ENCODE results near the gene GLG1.

DNA sequence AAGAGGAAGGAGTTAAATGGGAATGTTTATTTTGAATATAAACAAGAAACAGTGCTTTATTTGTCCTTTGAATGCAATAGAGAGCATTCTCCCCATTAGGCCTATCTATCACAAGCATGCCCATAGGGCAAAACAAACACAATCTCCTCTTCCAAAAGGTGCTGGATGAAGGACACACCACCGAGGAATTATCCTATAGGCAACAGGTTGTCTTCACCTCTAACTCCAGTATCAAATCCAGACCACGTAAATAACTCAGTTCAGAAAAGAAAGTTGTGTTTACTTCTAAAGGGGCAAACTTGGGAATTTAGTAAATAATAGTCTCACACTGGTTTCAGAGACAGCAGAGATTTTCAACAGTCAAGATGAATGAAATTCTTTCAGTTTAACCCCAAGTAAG is 101.9 kb downstream of the GLG1 start:
- no peak for TF ChIP-seq YY1 (IDR thresholded peaks at IDR 0.05; ENCODE audit: low read depth)
- TF ChIP-seq CREB1 (IDR thresholded peaks at IDR 0.05; ENCODE audit: low read depth): no peak
- no peak for TF ChIP-seq EP300 (IDR thresholded peaks at IDR 0.05; ENCODE audit: borderline replicate concordance)
- TF ChIP-seq, protein P1, sequence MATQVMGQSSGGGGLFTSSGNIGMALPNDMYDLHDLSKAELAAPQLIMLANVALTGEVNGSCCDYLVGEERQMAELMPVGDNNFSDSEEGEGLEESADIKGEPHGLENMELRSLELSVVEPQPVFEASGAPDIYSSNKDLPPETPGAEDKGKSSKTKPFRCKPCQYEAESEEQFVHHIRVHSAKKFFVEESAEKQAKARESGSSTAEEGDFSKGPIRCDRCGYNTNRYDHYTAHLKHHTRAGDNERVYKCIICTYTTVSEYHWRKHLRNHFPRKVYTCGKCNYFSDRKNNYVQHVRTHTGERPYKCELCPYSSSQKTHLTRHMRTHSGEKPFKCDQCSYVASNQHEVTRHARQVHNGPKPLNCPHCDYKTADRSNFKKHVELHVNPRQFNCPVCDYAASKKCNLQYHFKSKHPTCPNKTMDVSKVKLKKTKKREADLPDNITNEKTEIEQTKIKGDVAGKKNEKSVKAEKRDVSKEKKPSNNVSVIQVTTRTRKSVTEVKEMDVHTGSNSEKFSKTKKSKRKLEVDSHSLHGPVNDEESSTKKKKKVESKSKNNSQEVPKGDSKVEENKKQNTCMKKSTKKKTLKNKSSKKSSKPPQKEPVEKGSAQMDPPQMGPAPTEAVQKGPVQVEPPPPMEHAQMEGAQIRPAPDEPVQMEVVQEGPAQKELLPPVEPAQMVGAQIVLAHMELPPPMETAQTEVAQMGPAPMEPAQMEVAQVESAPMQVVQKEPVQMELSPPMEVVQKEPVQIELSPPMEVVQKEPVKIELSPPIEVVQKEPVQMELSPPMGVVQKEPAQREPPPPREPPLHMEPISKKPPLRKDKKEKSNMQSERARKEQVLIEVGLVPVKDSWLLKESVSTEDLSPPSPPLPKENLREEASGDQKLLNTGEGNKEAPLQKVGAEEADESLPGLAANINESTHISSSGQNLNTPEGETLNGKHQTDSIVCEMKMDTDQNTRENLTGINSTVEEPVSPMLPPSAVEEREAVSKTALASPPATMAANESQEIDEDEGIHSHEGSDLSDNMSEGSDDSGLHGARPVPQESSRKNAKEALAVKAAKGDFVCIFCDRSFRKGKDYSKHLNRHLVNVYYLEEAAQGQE (IDR thresholded peaks at IDR 0.05; ENCODE audit: low read depth): no peak
